Panc1 (cell line): Measurements from ENCODE around the gene DGKG.

Source experiments
- POLR2AphosphoS5 ChIP-seq: IDR thresholded peaks from 2 replicates; pipeline ENCODE4 v1.6.1; 2012; ENCODE audit warnings: mild to moderate bottlenecking, low read depth, low read length, moderate library complexity
- TCF7L2 ChIP-seq: IDR thresholded peaks from 2 replicates; pipeline ENCODE4 v1.6.1; 2011; ENCODE audit warnings: mild to moderate bottlenecking, low read depth, low read length, inconsistent platforms
- TF ChIP-seq, protein P1 (sequence below): fragments of 450-650 bp; IDR thresholded peaks from 2 replicates; pipeline ENCODE4 v1.5.1; 2017; ENCODE audit warnings: mild to moderate bottlenecking
- TF ChIP-seq, protein P2 (sequence below), 2 experiments: IDR thresholded peaks; 2 replicates each; pipeline ENCODE4 v1.6.1; 2011 to 2012; ENCODE audit warnings: low read depth in 2 of 2, control low read depth in 1 of 2, low read length in 1 of 2, mild to moderate bottlenecking in 1 of 2, moderate library complexity in 1 of 2; ENCODE audit not compliant: insufficient read depth in 1 of 2

DNA sequence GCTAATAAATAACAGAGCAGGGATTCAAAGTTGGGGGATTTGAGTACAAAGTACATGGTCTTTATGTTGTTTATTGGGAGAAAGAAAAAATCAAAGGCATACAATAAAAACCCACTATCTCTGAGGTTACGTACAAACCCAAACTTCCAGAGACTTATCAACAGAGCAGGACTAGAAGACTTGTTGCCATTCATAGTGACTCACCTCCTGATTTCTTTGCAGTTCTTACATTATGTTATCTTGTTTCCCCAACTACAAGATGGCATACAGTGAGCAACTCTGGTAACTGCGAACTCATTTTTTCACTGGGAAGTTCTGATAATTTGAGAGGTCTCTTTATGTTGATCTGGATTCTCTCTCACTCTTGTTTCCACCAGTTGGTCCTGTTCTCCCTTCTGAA is 172.5 kb downstream of the DGKG start:
- TF ChIP-seq, protein P1, sequence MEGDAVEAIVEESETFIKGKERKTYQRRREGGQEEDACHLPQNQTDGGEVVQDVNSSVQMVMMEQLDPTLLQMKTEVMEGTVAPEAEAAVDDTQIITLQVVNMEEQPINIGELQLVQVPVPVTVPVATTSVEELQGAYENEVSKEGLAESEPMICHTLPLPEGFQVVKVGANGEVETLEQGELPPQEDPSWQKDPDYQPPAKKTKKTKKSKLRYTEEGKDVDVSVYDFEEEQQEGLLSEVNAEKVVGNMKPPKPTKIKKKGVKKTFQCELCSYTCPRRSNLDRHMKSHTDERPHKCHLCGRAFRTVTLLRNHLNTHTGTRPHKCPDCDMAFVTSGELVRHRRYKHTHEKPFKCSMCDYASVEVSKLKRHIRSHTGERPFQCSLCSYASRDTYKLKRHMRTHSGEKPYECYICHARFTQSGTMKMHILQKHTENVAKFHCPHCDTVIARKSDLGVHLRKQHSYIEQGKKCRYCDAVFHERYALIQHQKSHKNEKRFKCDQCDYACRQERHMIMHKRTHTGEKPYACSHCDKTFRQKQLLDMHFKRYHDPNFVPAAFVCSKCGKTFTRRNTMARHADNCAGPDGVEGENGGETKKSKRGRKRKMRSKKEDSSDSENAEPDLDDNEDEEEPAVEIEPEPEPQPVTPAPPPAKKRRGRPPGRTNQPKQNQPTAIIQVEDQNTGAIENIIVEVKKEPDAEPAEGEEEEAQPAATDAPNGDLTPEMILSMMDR, result no peak
- TF ChIP-seq POLR2AphosphoS5, result no peak
- TF ChIP-seq TCF7L2, result no peak
- TF ChIP-seq, protein P2, sequence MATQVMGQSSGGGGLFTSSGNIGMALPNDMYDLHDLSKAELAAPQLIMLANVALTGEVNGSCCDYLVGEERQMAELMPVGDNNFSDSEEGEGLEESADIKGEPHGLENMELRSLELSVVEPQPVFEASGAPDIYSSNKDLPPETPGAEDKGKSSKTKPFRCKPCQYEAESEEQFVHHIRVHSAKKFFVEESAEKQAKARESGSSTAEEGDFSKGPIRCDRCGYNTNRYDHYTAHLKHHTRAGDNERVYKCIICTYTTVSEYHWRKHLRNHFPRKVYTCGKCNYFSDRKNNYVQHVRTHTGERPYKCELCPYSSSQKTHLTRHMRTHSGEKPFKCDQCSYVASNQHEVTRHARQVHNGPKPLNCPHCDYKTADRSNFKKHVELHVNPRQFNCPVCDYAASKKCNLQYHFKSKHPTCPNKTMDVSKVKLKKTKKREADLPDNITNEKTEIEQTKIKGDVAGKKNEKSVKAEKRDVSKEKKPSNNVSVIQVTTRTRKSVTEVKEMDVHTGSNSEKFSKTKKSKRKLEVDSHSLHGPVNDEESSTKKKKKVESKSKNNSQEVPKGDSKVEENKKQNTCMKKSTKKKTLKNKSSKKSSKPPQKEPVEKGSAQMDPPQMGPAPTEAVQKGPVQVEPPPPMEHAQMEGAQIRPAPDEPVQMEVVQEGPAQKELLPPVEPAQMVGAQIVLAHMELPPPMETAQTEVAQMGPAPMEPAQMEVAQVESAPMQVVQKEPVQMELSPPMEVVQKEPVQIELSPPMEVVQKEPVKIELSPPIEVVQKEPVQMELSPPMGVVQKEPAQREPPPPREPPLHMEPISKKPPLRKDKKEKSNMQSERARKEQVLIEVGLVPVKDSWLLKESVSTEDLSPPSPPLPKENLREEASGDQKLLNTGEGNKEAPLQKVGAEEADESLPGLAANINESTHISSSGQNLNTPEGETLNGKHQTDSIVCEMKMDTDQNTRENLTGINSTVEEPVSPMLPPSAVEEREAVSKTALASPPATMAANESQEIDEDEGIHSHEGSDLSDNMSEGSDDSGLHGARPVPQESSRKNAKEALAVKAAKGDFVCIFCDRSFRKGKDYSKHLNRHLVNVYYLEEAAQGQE (IDR thresholded peaks at IDR 0.05; ENCODE audit: insufficient read depth in 1 of 2, low read depth in 2 of 2, low read length in 1 of 2), result no peak
